GM04503 (cell line): Measurements from ENCODE around the gene ROCK2.

Source experiments
- DNase-seq: peaks from one replicate; pipeline ENCODE4 v3.0.0-alpha.2; 2012; ENCODE audit warnings: low read depth

Gene ROCK2

GRCh38 chr2:11152591-11152990, 191.8 kb downstream of the ROCK2 start:
- DNase-seq = no peak

DNA sequence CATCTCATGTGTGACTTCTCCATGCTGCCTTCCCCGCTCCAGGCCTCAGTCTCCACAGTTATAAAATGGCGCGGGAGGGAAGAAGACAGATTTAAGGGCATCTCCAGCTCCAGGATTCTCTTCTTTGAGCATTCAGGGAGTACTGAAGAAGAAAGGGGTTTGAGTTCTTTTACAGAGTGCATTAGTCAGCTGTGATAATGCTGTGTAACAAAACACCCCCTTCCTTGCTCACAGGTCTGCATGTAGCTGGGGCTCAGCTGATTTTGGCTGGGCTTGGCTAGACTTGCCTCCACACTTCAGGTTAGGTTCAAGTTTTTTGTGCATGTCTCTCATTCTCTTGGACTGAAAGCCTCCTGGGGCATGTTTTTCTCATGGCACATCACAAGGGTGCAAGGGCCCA, 197.2 kb downstream of the ROCK2 start:
- no peak for DNase-seq

GRCh38 chr2:11146076-11146475, 198.4 kb downstream of the ROCK2 start:
- DNase-seq = no peak

DNA sequence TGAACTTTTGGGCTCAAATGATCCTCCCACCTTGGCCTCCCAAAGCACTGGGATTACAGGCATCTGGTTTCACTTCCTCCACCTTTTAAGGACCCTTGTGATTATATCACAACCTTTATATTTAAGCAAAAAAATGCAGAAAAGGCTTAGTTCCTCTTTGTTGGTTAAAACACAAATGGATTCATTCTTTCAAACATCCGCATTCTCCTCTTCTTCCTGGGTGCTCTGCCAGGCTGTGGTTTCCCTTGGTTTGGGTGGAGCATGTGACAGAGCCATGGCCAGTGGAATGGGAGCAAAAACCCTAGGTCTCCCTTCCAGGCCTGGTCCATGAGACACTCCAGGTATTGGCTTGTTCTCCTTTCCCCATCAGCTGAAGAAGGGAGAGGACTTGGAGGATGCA, 199.1 kb downstream of the ROCK2 start:
- DNase-seq = no peak

- no peak for DNase-seq
Measured at GRCh38 chr2:11144738-11145079, 199.7 kb downstream of the ROCK2 start.

DNA sequence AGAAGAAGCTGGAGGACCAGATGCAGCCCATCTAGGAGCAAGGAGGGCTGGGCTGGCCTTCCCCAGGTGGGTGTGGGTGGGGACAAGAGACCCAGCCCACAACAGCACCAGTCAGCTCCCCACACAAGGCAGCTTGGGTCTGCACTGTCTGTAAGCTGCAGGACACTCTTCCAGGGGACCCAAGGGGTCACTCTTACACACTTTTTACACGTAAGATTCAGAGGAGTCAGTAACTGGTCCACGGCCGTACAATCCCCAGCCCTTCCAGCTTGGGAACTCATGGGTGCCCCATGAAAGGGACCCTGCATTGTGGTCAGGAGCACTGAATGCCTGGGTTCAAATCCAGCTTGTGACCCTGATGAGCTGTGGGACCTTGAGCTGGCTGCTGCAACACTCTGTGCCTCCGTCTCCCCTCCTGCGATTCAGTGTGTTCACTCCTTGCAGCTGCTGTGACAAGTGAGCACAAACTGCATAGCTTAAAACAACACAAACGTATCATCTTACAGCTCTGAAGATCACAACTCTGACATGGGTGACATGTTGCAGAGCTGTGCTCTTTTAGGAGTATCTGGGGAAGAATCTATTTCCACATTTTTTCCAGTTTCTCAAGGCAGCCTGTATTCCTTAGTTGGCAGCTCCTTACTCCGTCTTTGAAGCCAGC, 200.2 kb downstream of the ROCK2 start:
- no peak for DNase-seq

GRCh38 chr2:11142987-11143386, 201.4 kb downstream of the ROCK2 start:
- no peak for DNase-seq

DNA sequence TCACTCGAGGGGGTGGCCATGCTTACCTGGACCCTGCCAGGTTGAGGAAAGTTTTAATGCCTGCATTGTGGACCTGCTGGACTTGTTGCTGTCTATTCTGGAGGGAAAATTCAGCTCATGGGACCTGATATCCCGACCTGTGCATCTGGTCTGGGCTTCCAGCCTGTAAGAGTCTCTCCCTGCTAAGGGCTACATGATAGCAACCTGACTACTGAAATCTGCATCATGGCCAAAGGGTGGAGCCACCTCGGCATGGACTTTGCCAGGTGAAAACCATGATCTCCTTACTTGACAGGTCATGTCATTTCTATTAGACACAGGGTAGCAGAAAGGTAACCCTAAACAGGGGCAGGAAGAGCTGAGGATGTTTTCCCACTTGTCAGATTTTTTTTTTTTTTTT, 202.1 kb downstream of the ROCK2 start:
- DNase-seq = no peak

DNA sequence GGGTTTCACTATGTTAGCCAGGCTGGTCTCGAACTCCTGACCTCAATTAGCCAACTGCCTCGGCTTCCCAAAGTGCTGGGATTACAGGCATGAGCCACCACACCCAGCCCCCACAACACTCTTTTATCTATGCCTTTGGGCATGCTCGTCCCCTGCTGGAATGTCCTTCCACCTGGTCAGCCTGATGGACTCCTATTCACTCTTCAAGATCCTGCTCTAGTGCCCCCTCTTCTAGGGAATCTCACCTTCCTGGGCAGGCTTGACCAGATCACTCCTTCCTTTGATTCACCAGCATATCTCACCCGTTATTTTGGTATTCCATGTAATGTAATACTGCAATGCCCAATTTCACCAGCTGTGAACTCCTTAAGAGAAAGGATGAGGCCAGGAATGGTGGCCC, 203.1 kb downstream of the ROCK2 start:
- no peak for DNase-seq

DNA sequence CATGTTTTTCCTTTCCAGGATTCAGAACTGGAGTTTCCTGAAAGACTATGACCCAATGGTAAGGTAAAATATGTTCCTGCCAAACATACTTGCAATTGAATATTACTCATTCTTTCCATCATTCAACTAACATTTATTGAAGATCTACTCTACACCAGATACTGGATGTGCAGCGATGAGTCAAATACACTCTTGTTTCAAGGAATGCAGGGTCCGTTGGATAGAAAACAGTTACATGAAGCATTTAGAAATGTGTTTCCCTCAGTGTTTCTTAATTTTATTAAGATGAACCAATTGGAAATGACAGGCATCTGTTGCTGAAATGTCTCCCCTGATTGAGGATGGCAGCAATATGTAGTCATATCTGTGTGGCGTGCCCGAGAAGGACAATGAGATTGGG, 203.9 kb downstream of the ROCK2 start:
- DNase-seq = no peak

DNA sequence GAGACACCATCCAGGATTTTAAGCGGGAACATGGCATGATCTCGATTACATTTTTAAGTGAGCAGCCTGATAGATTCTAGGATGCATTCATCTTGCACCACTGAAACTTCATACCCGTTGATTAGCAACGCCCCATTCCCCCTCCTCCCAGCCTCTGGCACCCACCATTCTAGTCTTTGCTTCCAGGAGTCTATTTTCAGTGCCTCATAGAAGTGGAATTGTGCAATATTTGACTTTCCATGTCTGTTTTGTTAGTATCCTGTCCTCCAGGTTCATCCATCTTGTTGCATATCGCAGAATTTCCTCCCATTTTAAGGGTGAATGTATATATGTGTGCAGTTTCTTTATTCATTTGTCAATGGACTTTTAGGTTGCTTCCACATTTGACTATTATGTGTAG, 210.1 kb downstream of the ROCK2 start:
- DNase-seq = no peak

- DNase-seq = no peak
Measured at GRCh38 chr2:11133936-11134320, 210.5 kb downstream of the ROCK2 start.

DNA sequence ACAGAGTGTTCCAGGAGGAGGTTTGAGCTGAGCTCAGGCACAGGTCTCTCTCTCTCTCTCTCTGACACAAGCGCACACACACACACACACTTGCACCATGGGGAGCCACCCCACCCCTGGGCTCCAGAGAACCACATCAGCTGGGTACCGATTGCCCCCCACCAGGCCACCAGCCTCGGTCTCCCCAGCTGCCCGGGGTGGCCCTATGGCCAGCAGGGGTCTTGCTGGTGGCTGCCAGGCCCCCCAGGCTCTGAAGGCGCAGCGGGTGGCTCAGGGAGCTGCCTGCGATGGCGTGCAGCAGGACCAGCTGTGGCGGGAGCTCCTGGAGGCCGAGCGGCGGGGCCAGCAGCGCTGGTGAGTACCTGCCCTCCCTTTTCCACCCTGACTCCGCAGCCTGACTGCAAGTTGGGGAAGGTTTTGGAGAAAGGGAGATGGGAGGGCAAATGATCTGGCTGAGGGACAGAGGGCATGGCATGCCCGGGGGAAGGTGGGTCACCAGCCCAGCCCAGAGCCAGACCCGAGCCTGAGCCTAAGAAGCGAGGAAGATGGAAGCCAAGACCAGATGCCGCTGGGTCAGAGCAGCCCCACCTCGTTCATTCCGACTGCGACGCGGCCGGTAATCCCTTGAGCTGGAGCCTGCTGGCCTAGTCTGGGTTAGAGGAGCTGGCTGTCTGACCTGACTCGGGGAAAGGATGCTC, 211.0 kb downstream of the ROCK2 start:
- DNase-seq = no peak

DNA sequence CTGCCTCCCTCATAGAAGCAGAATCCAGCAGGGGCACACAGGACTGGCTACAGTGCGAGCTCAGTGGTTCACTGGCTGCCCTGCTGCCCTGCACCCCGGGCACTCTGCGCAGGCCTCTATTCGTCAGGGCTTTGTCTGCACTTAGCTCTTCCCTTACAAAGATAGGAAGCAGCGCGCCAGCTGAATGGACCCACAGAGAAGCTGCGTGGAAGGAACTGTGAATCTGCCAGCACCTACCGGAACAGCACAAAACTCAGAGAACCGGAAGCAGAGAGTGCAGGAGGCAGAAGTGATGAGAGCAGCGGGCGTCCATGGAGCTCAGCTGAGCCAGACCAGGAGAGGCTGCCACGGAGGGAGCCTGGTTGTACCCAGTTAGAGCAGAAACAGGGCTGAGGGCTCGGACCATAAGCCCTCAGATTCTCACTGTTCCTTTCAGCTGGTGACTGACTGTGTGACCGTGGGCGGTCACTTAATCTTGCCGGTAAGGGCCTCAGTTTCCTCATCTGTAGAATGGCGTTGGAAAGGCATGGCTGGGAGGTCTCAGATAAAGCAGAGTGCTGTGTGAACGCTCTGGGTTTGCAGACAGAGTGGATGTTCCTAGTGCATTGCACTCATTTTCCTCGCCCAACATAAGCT, 212.3 kb downstream of the ROCK2 start:
- no peak for DNase-seq

DNA sequence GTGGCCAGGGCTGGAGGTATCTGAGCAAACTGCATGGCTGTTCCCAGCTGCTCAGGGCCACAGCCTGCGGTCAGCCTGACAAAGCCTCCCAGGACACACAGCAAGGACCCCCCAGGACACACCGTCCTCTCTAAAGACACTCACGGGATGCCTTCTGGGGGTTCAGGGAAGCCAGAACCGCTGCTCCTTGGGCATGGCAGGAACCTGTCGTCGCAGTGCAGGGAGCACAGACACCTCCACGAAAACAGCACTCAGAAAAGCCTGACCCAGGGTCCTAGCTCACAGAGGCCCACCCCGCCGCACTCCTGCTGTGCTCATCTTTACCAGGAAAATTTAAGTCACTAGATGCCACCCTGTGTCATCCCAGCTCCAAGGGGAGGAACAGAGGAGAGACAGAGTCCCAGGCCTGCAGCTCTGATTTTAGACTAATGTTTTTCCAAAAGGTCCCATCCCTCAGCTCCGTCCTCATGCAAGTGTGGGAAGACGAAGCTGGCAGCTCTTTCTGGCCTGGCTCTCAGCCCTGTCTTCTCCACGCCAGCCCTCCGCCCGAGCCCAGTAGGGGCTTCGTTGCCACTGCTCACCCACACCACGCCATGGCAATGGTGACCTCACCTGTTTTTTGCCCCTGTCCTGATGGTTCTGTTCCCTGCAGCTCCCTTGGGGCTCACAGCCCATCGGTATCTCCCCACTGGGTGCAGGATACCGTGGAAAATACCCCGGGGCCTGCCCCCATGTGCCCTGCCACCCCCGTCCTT, 213.1 kb downstream of the ROCK2 start:
- no peak for DNase-seq
